Activated CD8-positive, alpha-beta memory T cell treated with anti-CD3 and anti-CD28 coated beads, Interleukin-2, amount 50 U/mL, for 1 hour (primary cell): ENCODE results near the gene SNRK.

ENCODE experiments used
- DNase-seq: peaks from one replicate; pipeline ENCODE4 v3.0.0-alpha.2; 2020; ENCODE audit errors: extremely low read depth

Gene SNRK

DNA sequence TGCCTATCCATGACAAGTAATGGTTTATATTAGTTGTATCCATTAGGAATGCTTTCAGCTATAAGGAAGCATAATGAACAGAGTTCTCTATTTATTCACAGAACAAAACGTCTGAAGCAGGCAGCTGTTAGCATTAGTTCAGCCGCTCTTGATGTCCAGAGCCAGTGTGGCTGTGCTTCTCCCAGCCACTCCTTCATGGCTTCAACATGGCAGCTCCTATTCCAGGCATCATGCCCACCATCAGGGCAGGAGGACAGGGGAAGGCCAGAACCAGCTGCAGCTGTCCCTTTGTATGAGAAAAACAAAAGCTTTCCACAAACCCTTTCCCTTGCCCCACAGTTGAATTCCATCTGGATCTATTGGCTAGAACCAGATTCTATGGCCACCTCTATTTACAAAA lies 12.9 kb upstream of the SNRK start:
- no peak for DNase-seq

DNA sequence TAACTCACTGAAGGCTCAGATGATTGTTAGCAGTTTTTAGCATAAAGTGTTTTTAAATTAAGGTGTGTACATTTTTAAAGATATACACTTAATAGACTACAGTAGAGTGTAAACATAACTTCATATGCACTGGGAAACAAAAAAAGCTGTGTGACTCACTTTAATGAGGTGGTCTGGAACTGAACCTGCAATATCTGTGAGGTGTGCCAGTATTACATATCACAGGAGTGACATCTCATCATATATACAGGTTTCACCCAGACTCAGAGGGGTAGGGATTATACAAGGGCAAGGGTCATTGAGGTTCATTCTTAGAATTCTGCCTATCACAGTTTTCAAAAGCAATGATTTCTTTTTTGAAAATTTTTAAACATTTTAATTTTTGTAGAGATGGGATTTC lies 7.3 kb upstream of the SNRK start:
- DNase-seq: no peak

DNA sequence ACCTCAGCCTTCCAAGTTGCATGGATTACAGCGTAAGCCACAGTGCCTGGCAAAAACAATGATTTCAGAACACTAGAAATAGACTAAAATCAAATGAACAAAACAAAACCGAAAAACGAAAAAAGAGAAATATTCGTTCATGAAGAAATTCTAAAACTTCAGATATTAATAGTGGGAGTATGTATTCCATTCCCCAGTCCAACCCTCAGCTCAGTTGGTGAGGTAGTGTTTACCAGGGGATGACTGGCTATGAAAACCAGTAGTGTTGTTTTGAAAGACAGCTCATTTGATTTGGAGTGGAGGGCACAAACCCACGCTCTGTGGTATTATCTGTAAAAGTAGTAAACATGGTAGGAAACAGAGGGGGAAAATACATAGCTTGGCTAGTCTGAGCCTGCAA lies 6.8 kb upstream of the SNRK start:
- no peak for DNase-seq

DNA sequence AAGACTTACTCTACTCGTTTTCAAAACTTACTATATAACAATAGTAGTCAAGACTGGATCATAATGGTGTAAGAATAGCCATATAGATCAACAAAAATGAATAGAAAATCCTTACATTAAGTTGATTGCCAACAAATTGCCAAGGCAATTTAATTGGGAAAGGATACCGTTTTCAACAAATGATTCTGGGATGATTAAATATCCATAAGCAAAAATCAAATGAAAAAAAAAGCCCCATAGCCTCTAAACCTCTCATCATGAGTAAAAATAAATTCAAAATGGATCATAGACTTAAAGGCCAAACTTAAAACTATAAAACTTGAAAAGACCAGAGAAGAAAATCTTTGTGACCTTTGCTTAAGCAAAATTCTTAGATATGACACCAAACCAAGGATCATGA lies 5.3 kb upstream of the SNRK start:
- DNase-seq: no peak

DNA sequence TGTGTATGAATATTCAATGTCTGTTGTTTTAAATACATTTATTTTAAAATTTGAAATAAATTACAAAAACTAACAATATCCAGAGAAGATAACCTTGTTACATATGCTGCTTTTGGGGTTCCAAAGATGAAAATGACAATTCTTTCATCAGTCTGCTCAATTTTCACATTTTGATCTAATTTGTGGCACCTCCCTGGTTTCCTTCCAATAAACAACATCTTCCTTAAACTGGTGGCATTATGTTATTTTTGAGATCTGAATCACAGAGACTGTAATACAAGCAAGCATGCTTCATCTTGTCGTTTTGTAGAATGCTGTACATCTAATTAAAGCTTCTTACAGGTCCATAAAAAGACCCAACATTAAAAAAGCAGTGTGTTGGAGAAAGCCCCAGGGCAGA lies 2.2 kb upstream of the SNRK start:
- DNase-seq: no peak

DNA sequence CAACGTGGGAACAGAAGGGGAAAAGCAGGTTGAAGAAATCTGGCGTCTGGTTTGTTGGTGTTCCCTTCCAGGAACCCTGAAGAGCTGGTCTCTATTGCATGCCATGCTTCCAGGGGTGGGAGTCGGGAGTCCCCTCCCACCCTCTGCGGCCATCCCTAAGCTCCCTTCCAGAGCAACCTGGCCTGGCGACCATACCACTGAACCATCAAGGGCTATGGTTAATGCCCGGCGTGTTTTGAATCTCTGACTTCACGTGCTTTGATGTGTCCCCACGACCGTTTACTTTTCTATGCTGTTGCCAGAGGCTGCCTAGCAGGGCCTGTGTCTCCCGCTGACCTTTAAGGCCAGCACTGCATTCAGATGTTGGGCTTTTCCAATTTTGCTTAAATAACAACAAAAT lies 696 bp upstream of the SNRK start:
- no peak for DNase-seq

DNA sequence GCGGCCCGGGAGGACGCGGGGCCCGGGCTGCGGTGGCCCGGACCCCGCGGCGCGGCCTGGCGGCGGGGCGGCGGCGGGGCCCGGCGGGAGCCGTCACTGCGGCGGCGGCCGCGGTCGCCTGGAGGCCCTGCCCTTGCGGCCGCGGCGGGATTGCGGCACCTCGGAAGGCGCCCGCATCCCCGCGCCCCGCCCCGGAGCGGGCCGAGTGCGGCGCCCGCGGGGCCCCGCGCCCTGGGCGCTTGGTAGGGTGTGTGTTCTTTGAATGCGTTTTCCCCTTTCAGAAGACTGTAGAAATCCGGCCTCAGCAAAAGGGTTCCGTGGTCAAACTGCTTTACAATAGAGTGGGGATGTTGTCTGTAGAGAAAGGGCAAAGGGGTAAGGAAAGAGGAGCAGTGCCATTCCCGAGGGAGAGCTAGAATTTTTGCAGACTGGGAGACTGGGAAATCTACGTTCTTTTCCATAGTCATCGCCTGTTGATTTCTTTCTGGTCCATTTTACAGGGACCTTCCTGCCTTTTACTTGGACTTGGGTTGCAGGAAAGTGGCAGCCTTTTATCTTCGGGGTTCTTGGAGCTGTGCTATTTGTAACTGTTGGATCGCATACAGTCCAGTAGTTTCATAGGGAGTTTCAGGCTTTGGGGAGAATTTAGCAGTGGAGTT lies 630 bp downstream of the SNRK start:
- DNase-seq: no peak

DNA sequence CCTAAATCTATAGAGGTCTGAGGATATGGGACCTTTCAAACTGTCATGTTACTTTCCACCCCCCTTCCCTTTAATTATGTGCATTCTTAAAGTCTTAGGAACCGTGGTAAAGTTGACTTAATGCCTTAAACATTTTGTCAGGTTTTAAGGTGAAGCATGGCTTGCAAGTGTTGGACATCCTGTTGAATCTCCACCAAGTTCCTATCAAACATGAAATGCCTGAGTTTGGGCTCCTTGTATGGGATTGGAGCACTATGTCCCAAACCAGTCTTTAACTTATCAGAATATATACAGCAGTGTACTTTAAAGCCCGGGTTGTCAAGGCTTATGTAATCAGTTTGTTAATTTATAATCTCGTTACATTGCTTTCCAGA lies 1.1 kb downstream of the SNRK start:
- no peak for DNase-seq

DNA sequence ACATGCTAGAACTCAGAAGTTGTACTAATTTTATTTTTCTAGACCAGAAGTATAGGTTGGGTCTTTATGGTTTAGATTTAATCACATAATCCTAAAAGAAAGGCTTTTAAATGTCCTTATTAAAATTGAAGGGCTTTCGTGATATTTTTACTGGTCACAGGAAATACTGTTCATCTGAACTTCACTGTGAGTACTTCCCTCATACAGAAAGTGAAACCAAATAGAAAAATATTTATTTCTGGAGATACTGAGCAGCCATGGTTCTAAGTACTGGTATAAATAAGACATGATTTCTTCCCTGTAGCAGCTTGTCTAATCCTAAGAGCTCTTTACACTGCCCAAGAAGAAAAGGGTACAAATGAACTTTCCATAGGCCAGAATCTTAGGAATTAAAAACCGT lies 2.0 kb downstream of the SNRK start:
- no peak for DNase-seq

DNA sequence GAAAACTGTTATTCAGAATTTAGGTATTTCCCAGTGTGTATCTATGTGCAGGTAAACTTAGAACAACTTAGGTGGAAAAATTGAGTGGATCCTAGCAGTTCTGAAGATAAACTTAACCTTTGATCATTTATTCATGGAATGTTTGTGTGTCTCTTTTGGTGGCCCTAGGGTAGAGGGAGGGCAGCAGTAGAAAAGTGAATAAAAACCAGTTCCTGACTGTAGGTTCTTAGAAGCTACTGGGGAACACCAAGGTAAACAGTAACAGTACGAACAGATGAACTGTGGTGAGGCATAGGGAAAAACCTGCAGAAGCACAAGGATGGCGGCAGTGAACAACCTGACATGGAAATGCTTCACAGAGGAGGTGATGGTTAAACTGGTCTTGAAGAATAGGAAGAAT lies 2.5 kb downstream of the SNRK start:
- no peak for DNase-seq

DNA sequence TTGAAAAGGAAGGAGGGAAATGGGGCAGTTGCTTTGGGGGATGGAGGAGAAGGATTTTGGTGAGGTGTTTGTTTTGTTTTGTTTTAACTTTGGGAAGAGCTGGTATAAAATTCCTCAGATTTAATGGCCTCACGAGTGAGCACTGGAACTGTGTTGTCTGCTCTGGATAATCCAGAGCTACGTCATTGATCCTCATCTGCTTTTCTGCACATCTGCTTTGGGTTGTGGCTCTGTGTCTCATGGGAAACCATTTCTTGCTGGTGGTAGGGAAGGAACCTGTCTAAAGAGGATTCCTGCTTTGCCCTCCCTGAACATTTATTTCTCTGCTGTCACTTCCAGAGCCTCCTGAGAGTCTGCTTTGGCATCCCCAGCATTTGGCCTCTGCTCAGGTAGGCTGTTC lies 3.1 kb downstream of the SNRK start:
- DNase-seq: no peak

DNA sequence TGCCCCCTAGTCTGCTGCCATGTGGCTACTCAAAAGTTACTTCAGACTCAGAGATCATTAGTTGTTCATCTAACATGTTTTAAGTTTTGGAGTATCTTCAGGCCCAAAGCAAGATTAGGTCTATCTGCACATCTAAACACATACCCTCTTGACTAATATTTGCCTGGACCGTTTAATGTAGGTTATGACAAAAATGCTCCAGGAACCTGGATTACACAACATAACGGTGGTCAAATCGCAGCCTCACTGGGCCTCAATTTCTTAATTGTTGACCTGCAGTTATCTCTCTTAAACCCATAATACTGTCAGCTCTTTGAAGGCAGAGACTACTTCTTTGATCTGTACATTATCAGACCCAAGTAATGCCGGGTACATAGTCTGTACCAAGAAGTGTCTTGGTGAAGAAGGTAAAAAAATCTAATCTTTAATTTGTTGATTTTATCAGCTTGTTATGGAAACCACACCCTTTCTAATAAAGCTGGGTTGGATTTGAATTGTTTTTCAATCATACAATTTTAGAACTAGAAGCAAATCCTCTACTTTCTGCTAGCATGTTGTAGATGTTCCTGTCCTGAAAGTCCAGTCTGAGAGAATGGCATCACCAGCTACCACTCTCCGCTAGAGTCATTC lies 3.6 kb downstream of the SNRK start:
- no peak for DNase-seq

DNA sequence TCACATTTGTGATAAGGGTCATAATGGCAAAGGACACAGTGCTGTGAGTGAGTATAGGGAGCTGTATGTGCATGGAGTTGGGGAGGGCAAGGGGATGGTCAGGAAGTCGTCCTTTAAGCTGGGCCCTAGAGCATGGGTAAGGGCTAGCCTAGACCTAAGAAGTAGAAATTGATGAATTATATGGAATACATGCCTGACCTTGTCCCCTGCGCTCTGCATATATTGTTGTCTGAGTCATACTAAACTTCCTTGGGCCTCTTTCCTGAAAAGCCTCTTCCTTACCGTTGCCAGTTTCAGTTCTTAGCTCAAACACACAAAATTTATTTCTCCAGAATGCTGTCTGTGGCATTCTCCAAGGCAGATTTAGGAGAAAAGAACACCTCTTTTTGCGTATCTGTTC lies 4.6 kb downstream of the SNRK start:
- no peak for DNase-seq

DNA sequence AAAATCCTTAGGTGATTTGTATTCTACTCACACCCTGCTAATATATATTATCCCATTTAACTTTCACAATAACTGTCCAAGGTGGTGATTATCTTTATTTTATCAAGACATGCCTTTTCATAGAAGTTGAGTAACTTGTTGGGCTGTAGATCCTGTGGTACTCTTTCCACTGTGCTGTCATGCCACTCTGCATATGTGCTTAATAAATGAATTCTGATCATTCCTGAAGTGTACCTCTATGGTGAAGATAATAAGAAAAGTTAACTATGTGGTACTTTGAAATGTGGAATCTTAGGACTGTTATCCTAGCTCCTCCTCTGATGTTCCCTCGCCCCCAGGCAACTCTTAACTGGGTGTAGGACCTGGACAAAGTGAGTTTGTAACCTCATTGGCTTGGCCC lies 5.2 kb downstream of the SNRK start:
- DNase-seq: no peak

DNA sequence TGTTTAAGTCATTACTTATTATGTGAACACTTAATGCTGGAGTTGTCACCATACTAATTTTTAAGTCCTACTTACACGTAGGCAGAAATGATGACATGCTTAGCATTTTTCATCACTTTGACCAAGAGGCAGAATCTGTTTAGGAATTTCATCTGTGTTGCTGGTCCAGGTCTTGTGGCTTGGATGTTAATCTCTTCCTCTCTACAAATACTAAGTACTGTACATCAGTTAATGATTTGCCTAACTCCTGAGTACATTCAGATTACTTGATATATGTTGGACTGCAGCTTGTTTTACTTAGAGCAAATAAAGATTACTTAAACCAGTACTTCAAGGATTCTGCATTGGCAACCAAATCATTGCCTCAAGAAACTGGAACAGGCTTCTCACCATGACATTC lies 8.6 kb downstream of the SNRK start:
- no peak for DNase-seq

DNA sequence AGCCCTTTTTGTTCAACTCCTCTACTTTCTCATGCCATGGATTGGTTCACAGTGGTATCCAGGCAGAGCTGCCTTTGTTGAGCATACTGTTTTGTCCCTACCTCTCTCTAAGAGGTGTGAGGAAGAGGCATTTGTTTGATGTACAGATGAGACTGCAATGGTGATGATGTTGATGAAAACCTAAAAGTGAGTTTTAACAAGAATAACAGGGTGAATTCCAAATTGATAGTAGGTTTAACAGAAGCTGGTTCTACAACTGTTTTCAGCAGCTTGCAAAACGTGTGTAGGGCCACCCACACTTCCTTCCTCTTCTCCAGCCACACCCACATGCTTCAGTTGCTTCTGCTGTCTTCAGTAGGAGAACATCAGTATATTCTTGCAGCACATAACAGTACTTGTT lies 10.2 kb downstream of the SNRK start:
- peak; percentile 41 for DNase-seq

DNA sequence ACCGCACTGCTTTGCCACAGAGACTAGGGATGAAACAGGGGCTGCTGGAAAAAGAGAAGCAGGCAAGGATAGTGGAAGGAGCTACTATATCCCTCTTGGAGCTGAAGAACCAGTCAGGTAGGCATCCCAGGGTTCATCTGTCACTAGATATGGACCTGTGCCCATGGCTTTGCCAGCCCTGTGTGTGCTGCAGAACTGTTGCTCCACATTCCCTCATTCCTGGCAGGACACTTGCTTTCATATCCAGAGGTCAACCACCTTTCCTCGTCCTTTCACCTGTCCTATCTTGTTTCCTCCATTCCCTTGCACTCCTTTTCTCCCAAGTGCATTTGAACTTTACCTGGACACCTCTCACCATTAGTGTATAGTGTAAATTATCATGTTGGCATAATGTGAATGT lies 12.0 kb downstream of the SNRK start:
- DNase-seq: no peak

DNA sequence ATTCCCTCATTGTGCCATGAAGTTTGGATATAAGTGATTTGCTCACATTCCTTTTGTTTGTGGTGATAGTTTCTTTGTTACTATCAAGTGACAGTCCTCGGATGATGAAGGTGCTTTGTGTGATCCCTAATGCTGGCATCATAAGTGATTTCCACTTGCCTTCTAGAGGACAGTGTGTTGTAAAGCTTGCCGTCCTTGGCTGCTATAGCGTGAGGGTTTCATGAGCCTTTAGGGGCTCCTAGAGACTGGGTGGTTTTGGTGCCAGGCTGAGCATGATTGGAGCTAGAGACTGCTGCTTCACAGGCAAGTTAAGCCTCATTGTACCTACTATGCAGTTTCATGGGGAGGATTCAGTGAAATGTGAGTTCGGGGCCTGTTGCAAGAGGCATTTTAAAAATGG lies 12.4 kb downstream of the SNRK start:
- DNase-seq: no peak

DNA sequence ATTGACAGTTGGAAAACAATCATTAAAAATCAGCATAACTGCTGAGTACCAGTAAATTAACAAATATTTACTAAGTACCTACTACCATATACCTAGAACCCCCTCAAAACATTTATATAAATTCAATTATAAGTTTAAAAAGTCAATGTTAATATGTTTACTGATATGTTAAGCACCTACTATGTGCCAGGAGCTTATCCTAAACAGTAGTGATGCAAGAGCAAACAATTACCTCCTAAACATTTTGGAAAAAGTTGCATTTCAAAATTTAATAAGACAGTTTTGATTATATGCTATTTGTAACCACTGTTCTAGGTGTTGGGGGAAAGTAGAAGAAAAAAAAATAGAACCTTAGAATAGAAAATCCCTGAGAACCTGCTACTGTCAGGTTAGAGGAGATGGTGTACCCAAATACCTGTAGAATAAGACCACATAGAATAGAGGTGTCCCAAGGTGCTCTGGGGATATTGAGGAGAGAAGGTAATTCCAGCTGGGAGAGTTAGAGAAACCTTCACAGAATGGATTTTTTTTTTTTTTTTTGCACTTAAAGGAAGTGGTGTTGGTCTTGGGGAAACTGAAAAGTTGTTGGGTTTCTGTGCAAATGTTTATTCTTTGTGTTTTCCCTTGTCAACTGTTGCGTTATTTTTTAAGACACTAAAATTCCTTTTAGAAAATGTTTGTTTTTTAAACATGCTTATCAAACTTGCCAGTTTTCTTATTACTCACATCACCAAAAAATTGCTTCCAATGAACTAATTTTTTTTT lies 16.0 kb downstream of the SNRK start:
- DNase-seq: no peak

DNA sequence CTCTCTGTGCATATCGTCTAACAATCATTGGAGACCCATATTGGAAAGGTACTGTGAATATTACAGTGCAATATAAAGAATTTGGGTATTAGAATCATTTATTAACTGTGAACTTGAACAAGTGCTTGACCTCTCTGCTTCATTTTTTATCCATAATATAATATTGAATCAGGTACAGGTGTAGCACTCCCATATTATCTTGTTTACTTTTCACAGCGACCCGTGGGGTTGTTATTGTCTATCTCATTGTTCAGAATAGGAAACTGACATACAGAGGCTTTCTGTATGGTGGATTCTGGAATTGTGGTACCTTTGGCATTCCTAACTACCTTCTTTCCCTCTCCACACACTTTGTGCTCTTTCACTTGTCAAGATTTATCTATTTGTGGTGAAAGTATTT lies 17.8 kb downstream of the SNRK start:
- no peak for DNase-seq

DNA sequence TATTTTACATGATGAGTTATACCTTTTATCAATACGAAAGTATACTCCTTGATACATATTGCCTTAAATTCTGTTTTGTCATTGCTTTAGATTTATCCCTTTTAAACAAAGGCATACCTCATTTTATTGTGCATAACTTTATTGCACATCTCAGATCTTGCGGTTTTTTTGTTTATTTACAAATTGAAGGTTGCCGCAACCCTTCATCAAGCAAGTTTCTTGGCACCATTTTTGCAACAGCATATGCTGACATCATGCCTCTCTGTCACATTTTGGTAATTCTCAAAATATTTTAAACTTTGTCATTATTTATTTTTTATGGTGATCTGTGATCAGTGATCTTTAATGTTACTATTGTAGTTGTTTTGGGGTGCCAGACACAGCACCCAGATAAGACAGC lies 20.9 kb downstream of the SNRK start:
- no peak for DNase-seq

DNA sequence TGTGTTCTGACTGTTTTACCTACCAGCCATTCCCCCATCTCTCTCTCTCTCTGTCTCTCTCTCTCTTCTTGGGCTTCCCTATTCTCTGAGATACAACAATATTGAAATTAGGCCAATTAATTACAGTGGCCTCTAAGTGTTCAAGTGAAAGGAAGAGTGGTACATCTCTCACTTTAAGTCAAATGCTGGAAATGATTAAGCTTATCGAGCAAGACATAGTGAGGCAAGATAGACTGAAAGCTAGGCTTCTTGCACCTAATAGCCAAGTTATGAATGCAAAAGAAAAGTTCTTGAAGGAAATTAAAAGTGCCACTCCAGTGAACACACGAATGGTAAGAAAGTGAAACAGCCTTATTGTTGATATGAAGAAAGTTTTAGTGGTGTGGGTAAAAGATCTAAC lies 21.3 kb downstream of the SNRK start:
- no peak for DNase-seq
